ENCODE data around the gene TAC3.
A peak's percentile ranks its signal among the peaks of the same experiment; 100 is the strongest.
"Not testable (repeated sequence)": the region's sequence is repeated elsewhere in the genome, so short reads cannot be mapped to it uniquely, and the experiment has no call there.

TAC3 gene

GRCh38 chr12:57031138-57031725 is 14.9 kb upstream of the TAC3 start:
- Histone ChIP-seq H3K36me3 (no peaks in the 10 kb centered on the region), H3K4me3 (ENCODE audit: low read depth, low read length) (no peak overlapping the region), H3K9me3 (ENCODE audit: severe bottlenecking) (no peaks in the 10 kb centered on the region), H3K27ac (peak overlapping the region; percentile 29; the same call in 1 of the 2 replicates), H3K27me3 (ENCODE audit: insufficient read depth, low read depth, severe bottlenecking) (no peaks in the 10 kb centered on the region)
- peak; percentile 24; the same call in 1 of the 2 replicates for TF ChIP-seq CTCF (IDR thresholded peaks at IDR 0.05; ENCODE audit: low read depth, low read length)
- DNase-seq: no peak

DNA sequence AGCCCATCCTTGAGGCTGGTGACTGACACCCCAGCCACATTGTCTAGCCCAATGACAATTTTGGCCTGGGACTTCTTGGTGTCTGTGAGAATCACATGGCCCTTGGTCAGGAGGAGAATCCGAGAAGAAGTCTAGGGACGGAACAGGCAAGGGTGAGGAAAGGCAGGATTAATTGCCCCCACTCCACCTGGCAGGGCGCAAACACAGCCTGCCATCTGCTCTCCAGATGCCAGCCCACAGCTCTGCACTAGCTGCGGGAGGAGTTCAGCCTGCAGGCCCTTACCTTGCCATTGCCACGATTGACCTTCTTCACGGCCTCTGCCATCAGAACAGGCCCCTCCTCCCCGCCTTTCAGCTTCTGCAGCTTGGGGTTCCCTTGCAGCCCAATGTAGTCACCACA is 13.1 kb upstream of the TAC3 start:
- Histone ChIP-seq H3K27ac (no peak overlapping the region), H3K4me3 (ENCODE audit: low read depth, low read length) (no peak overlapping the region), H3K9me3 (ENCODE audit: severe bottlenecking) (no peaks in the 10 kb centered on the region), H3K36me3 (no peaks in the 10 kb centered on the region), H3K27me3 (ENCODE audit: insufficient read depth, low read depth, severe bottlenecking) (no peaks in the 10 kb centered on the region)
- DNase-seq: no peak
- no peak for TF ChIP-seq CTCF (IDR thresholded peaks at IDR 0.05; ENCODE audit: low read depth, low read length)

- Histone ChIP-seq H3K4me3 (ENCODE audit: low read depth, low read length) (no peak overlapping the region), H3K36me3 (no peaks in the 10 kb centered on the region), H3K9me3 (ENCODE audit: severe bottlenecking) (no peaks in the 10 kb centered on the region), H3K27me3 (ENCODE audit: insufficient read depth, low read depth, severe bottlenecking) (no peaks in the 10 kb centered on the region), H3K27ac (no peak overlapping the region)
- TF ChIP-seq CTCF (IDR thresholded peaks at IDR 0.05; ENCODE audit: low read depth, low read length): no peak
- DNase-seq: no peak
Observed at GRCh38 chr12:57027805-57028153, 11.4 kb upstream of the TAC3 start.

DNA sequence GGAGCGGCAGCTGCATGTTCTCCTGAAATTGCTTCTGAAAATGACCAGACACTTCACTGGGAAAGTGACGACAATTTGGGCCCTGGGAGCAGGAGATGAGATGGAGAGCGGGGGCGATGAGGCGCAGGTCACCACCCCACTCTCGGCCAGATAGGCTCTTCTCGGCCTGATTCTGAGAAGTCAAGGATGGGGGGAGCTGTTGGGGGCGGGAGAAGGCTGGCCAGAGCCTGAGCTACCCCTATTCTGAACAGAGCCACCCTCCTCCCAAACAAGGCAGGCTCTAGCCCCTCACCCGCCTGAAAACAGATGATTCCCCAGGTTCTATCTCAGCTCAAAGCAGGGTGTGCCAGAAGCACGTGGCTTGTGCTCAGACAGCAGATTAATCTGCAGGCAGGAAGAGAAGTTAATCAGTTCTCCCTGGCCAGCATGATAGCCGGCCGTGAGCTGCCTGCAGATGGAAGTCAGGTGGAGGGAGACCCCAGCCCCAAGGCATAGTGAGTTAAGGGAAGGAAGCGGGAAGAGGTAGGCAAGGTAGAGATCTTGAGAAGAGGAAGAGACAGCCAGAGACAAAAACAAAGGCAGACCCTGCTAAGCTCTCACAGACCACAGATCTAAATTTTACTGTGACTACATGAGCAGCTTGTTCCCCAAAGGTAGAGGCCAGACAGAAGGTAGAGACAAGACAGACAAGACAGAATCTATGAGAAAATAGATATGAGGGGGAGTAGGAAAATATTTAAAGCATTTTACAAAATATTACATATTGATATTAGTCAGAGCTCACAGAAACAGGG is 10.9 kb upstream of the TAC3 start:
- H3K4me3 ChIP-seq (ENCODE audit: low read depth, low read length): no peak overlapping the region
- H3K36me3 ChIP-seq: no peaks in the 10 kb centered on the region
- no peaks in the 10 kb centered on the region for H3K9me3 ChIP-seq (ENCODE audit: severe bottlenecking)
- no peak overlapping the region for H3K27ac ChIP-seq
- H3K27me3 ChIP-seq (ENCODE audit: insufficient read depth, low read depth, severe bottlenecking): no peaks in the 10 kb centered on the region
- DNase-seq: peak; percentile 63
- TF ChIP-seq CTCF (IDR thresholded peaks at IDR 0.05; ENCODE audit: low read depth, low read length): no peak

DNA sequence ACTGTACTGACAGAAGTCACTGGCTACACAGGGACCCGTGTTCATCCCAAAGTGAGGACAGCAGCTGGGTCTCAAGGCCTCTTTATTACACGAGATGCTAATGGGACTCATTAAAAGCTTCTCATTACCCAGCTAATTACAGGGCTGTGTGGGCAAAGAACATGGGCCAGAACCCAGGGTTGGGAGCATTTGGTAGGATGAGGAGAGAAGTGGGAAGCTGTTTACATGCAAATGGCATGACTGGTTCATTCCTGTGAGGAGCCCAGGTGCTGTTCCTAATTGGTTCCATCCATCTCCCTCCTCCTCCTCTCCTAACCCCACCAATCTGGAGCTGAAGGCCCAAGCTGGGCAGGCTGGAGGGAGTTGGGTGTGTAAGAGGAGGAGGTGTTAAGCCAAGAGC is 8.9 kb upstream of the TAC3 start:
- no peak for TF ChIP-seq CTCF (IDR thresholded peaks at IDR 0.05; ENCODE audit: low read depth, low read length)
- H3K27me3 ChIP-seq (ENCODE audit: insufficient read depth, low read depth, severe bottlenecking): no peaks in the 10 kb centered on the region
- no peak overlapping the region for H3K27ac ChIP-seq
- H3K4me3 ChIP-seq (ENCODE audit: low read depth, low read length): no peak overlapping the region
- no peaks in the 10 kb centered on the region for H3K36me3 ChIP-seq
- no peak for DNase-seq
- H3K9me3 ChIP-seq (ENCODE audit: severe bottlenecking): no peaks in the 10 kb centered on the region

DNA sequence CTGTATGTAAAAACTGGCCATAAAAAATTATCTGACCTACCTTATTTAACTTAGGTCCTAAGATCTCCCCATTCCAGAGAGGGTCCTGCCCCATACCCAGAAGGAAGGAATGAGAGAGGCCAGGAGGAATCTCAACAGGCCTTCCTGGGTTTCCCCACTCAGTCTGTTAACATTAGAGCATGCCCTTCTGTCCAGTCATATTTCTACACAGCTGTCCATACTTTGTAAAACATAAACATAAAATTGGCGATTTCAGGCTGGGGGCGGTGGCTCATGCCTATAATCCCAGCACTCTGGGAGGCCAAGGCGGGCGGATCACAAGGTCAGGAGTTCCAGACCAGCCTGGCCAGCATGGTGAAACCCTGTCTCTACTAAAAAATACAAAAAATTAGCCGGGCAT is 6.0 kb upstream of the TAC3 start:
- not testable (repeated sequence) for DNase-seq; H3K9me3 ChIP-seq (ENCODE audit: severe bottlenecking); H3K36me3 ChIP-seq; H3K27me3 ChIP-seq (ENCODE audit: insufficient read depth, low read depth, severe bottlenecking); H3K4me3 ChIP-seq (ENCODE audit: low read depth, low read length); H3K27ac ChIP-seq
